HG02970 (cell line): ENCODE results near the gene CFAP69.

Experiments used
- ATAC-seq: cut with Tn5 transposase; IDR thresholded peaks from one replicate; pipeline ENCODE4 v1.9.1; 2021; ENCODE audit warnings: mild to moderate bottlenecking, moderate library complexity, moderate number of reproducible peaks; ENCODE audit not compliant: unreplicated experiment, low FRiP score

Gene CFAP69

GRCh38 chr7:90244909-90245851 lies at the start of gene CFAP69:
Gene CFAP69 (plus strand): TSS chr7:90245174. CDS start chr7:90245425, 251 bp downstream.
- peak; percentile 76 for ATAC-seq

- no peak for ATAC-seq
These were observed 43.3 kb upstream of the CFAP69 start for GRCh38 chr7:90201500-90202195.

GRCh38 chr7:90207956-90208355 lies 37.0 kb upstream of the CFAP69 start:
- ATAC-seq: no peak

GRCh38 chr7:90209776-90210175 lies 35.2 kb upstream of the CFAP69 start:
- ATAC-seq: no peak

- no peak for ATAC-seq
These were observed 34.5 kb upstream of the CFAP69 start for GRCh38 chr7:90210475-90210874.

GRCh38 chr7:90210981-90211380 lies 34.0 kb upstream of the CFAP69 start:
- no peak for ATAC-seq

GRCh38 chr7:90211391-90212148 lies 33.4 kb upstream of the CFAP69 start, which contains the start of gene STEAP2:
Gene STEAP2 (plus strand): TSS chr7:90211740. CDS start chr7:90225083, 13,343 bp downstream.
- ATAC-seq: peak; percentile 81

GRCh38 chr7:90212149-90212495 lies 32.9 kb upstream of the CFAP69 start:
- ATAC-seq: no peak

- no peak for ATAC-seq
These were observed 31.5 kb upstream of the CFAP69 start for GRCh38 chr7:90213521-90213920.

- ATAC-seq: no peak
These were observed 28.8 kb upstream of the CFAP69 start for GRCh38 chr7:90216080-90216674.

- ATAC-seq: no peak
These were observed 28.2 kb upstream of the CFAP69 start for GRCh38 chr7:90216771-90217170.

- ATAC-seq: no peak
These were observed 22.6 kb upstream of the CFAP69 start for GRCh38 chr7:90222390-90222789.

GRCh38 chr7:90222811-90223725 lies 21.9 kb upstream of the CFAP69 start:
- ATAC-seq: no peak

GRCh38 chr7:90224195-90224594 lies 20.8 kb upstream of the CFAP69 start:
- ATAC-seq: no peak

- no peak for ATAC-seq
These were observed 19.8 kb upstream of the CFAP69 start for GRCh38 chr7:90225181-90225580.

GRCh38 chr7:90225601-90226000 lies 19.4 kb upstream of the CFAP69 start:
- ATAC-seq: no peak

- no peak for ATAC-seq
These were observed 17.7 kb upstream of the CFAP69 start for GRCh38 chr7:90227259-90227658.

- no peak for ATAC-seq
These were observed 15.3 kb upstream of the CFAP69 start for GRCh38 chr7:90229682-90230081.

- no peak for ATAC-seq
These were observed 14.1 kb upstream of the CFAP69 start for GRCh38 chr7:90230834-90231233.
